SKM-1 treated with dmso at 0.1 percent for 144 hours (cell line): ENCODE results near the gene ZFP91.
"Not testable (repeated sequence)": the region's sequence is repeated elsewhere in the genome, so short reads cannot be mapped to it uniquely, and the experiment has no call there.

ENCODE experiments used
- DNase-seq: peaks from one replicate; lab custom pipeline; 2025; ENCODE audit not compliant: unreplicated experiment; lab: John Stamatoyannopoulos, UW

ZFP91 gene, protein sequence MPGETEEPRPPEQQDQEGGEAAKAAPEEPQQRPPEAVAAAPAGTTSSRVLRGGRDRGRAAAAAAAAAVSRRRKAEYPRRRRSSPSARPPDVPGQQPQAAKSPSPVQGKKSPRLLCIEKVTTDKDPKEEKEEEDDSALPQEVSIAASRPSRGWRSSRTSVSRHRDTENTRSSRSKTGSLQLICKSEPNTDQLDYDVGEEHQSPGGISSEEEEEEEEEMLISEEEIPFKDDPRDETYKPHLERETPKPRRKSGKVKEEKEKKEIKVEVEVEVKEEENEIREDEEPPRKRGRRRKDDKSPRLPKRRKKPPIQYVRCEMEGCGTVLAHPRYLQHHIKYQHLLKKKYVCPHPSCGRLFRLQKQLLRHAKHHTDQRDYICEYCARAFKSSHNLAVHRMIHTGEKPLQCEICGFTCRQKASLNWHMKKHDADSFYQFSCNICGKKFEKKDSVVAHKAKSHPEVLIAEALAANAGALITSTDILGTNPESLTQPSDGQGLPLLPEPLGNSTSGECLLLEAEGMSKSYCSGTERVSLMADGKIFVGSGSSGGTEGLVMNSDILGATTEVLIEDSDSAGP

GRCh38 chr11:58578635-58579191 lies at the start of gene ZFP91:
Gene ZFP91 (plus strand): TSS chr11:58579063. CDS start chr11:58579282, 219 bp downstream.
- DNase-seq: peak; percentile 93

- no peak for DNase-seq
These were observed 48.6 kb upstream of the ZFP91 start for GRCh38 chr11:58530236-58530635.

- no peak for DNase-seq
These were observed 47.0 kb upstream of the ZFP91 start for GRCh38 chr11:58531865-58532341.

- no peak for DNase-seq
These were observed 32.0 kb upstream of the ZFP91 start for GRCh38 chr11:58546841-58547240.

DNA sequence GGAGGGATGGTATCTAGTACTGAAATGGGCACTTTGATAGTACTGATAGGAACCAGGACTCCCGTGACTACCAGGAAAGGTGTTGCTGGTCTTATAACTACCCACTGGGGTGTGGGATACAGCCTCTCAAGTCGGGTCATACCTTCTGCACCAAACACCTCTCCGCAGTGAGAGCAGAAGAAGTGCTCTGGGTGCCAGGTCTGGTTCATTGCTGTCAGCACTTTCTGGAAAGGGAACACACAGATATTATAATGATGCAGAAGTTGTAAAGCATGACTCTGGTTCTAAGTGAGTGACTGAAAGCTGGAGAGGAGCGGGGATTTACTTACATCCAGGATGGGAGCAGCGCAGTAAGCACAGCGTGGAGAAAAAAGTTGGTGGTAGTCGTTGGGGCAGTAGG lies 29.2 kb upstream of the ZFP91 start:
- DNase-seq: no peak

- DNase-seq: no peak
These were observed 18.0 kb upstream of the ZFP91 start for GRCh38 chr11:58560842-58561241.

GRCh38 chr11:58561394-58562098 lies 17.3 kb upstream of the ZFP91 start:
- DNase-seq: no peak

- DNase-seq: no peak
These were observed 16.5 kb upstream of the ZFP91 start for GRCh38 chr11:58562375-58562800.

DNA sequence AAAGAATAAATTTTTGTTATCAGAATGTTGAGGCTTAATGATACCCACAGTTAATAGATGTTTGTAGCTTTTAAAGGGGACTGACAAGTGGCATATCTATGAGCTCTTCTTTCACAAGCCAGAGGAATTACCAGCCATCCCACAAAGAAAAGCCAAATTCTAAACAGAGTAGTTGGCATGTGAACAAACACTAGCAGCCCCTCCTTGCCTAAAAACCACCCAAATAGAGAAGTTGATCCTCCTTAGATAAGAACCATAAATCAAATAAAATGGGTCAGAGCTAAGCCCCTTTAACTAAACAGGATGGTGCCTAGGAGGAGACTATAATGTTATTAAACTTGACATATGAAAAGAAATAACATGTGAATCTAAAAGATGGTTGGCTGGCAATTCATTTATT lies 14.6 kb upstream of the ZFP91 start:
- peak; percentile 11 for DNase-seq

GRCh38 chr11:58567889-58568512 lies 10.9 kb upstream of the ZFP91 start:
- DNase-seq: peak; percentile 60

GRCh38 chr11:58572906-58573305 lies 6.0 kb upstream of the ZFP91 start:
- not testable (repeated sequence) for DNase-seq

GRCh38 chr11:58573451-58574104 lies 5.3 kb upstream of the ZFP91 start:
- DNase-seq: peak; percentile 42

- no peak for DNase-seq
These were observed 4.0 kb upstream of the ZFP91 start for GRCh38 chr11:58574881-58575280.

GRCh38 chr11:58575377-58576020 lies 3.4 kb upstream of the ZFP91 start, which contains the start of gene LPXN:
Gene LPXN (minus strand): TSS chr11:58575856. CDS start chr11:58575772, 84 bp downstream.
- peak; percentile 89 for DNase-seq

DNA sequence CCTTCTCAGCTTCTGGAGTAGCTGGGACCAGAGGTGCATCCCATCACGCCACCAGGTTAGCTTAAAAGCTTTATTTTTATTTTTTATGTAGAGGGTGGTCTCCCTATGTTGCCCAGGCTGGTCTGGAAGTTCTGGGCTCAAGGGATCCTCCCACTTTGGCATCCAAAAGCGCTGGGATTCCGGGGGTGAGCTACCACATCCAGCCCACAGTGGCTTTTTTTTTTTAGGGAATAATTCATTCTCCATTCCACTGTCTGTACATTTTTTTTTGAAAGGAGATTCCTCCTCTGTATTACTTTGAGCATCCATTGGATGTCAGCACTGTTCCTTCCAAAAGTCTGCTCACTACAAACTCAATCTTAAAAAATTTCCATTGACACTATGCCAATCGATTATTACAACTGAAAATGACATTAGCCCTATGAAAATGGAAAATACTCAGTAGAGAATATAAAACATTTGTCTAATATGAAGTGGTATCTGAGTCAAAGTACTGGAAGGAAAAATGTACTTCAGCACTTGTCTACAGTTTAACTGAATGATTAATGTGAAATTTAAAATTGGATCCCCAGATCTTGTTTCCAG lies 1.9 kb upstream of the ZFP91 start:
- no peak for DNase-seq

DNA sequence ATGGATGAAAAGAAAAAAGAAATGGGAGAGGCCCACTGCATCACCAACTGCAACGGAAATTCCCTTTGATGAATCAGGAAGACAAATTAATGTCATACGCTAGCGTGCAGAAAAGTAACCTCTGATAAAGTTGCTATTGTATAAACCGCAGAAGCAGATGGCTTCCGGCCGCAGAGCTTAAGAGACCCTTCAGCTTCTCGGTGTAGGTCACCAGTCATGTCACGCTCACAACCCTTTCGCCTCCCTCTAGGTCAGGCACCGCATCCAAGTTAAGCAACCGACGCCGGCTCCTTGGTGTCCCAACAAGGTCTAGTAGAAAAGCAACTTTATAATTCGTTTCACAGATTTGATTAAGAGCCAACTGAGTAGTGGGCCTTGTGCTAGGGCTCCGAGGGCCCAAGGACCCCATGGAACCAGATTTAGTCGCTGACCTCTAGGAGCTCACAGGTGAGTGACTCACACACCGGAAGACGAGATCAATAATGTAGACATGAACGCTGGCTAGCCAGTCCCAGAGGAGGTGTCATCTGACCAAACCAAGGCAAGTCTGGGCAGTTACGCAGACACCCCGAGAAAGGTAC lies 1.2 kb upstream of the ZFP91 start:
- DNase-seq: peak; percentile 77

DNA sequence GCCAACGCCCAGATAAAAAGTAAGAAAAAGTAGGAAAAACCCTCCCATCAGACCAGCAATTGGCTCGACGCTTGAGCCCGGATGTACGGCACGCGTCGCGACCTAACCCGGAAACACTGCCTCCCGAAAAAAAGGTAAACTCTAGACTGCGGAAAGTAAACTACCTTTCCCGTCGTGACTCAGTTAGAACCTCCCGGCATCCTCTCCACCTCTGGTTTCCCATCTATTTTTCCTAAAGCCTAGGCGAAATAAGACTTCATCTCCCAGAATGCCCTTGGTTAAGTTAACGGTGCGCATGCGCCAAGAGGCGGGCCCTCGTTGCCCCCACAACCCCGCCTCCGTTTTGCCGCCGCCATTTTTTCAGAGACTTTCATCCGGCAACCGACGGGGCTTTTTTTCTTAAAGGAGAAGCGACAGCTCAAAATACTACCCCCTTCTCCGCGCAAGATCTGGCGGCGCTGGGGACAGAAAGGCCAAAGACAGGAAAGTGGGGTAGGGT lies 678 bp upstream of the ZFP91 start:
- DNase-seq: peak; percentile 98

- peak; percentile 77 for DNase-seq
These were observed 598 bp downstream of the ZFP91 start for GRCh38 chr11:58579192-58580129.
